SK-N-SH (cell line): ENCODE data around the gene CLEC20A. TPM values are rescaled to one million over a fixed set of nuclear protein-coding genes. Genes with fewer than 3 reads are reported as not detected.

Source experiments
- CTCF ChIA-PET: fragments of 300-600, 350-600 bp; formaldehyde crosslinking; extraction: SDS; loops from one replicate; lab custom pipeline; 2021; lab: Yijun Ruan, JAX
- POLR2A ChIA-PET: fragments of 350-600 bp; sonication (Branson Sonifier 250); formaldehyde crosslinking; extraction: SDS; loops from one replicate; lab custom pipeline; 2020; ENCODE audit warnings: antibody characterized with exemption, inconsistent platforms; lab: Yijun Ruan, JAX
- DNase-seq: peaks from one replicate; pipeline ENCODE4 v3.0.0; 2012
- H2AFZ ChIP-seq: fragments of 200-600 bp; sonication (generic); 2 replicates; pipeline ENCODE4 v1.8.1; 2016; ENCODE audit warnings: antibody characterized with exemption, mild to moderate bottlenecking, low read depth
- H3F3A ChIP-seq: fragments of 200-600 bp; sonication (generic); replicated peaks from 2 replicates; pipeline ENCODE3; 2016; ENCODE audit warnings: antibody characterized with exemption, mild to moderate bottlenecking; ENCODE audit not compliant: insufficient read depth
- H3K27ac ChIP-seq, 2 experiments: fragments of 200-500 bp in 1 of 2; fragments of 200-600 bp in 1 of 2; sonication (Bioruptor generic) in 1 of 2; sonication (generic), shearing (Covaris generic) in 1 of 2; 2 replicates each; pipeline versions ENCODE4 v1.5.1 to v1.6.1; 2014 to 2016; ENCODE audit warnings: low read depth in 2 of 2, inconsistent platforms in 1 of 2, low read length in 1 of 2, mild to moderate bottlenecking in 1 of 2, mixed read lengths in 1 of 2
- H3K27me3 ChIP-seq: fragments of 200-600 bp; sonication (generic), shearing (Covaris generic); 2 replicates; pipeline ENCODE4 v1.6.1; 2016; ENCODE audit warnings: mixed run types; ENCODE audit not compliant: insufficient read depth
- H3K36me3 ChIP-seq, 2 experiments: fragments of 200-500 bp in 1 of 2; fragments of 200-600 bp in 1 of 2; sonication (Bioruptor generic) in 1 of 2; sonication (generic) in 1 of 2; replicated peaks in 1 of 2; 2 replicates each; pipeline versions ENCODE3 to v1.5.1; 2014 to 2016; ENCODE audit warnings: low read length in 1 of 2, mild to moderate bottlenecking in 1 of 2; ENCODE audit not compliant: insufficient read depth in 2 of 2, control insufficient read depth in 1 of 2
- H3K4me1 ChIP-seq, 2 experiments: fragments of 200-500 bp in 1 of 2; fragments of 200-600 bp in 1 of 2; sonication (Bioruptor generic) in 1 of 2; sonication (generic), shearing (Covaris generic) in 1 of 2; 2 replicates each; pipeline versions ENCODE4 v1.5.1 to v1.6.1; 2014 to 2016; ENCODE audit warnings: low read depth in 1 of 2, low read length in 1 of 2, mixed run types in 1 of 2; ENCODE audit not compliant: insufficient read depth in 2 of 2, control insufficient read depth in 1 of 2
- H3K4me2 ChIP-seq: fragments of 200-600 bp; sonication (generic), shearing (Covaris generic); 2 replicates; pipeline ENCODE4 v1.6.1; 2017; ENCODE audit warnings: mixed run types
- H3K4me3 ChIP-seq, 2 experiments: fragments of 200-500 bp in 1 of 2; fragments of 200-600 bp in 1 of 2; sonication (Bioruptor generic) in 1 of 2; sonication (generic), shearing (Covaris generic) in 1 of 2; 2 replicates each; pipeline versions ENCODE4 v1.5.1 to v1.8.1; 2014 to 2016; ENCODE audit warnings: low read depth in 2 of 2, inconsistent platforms in 1 of 2, low read length in 1 of 2, mild to moderate bottlenecking in 1 of 2, mixed read lengths in 1 of 2, moderate library complexity in 1 of 2
- H3K79me2 ChIP-seq: fragments of 200-600 bp; sonication (generic); 2 replicates; pipeline ENCODE4 v1.8.1; 2017; ENCODE audit warnings: mild to moderate bottlenecking; ENCODE audit not compliant: insufficient read depth
- H3K9ac ChIP-seq: fragments of 200-600 bp; sonication (generic); 2 replicates; pipeline ENCODE4 v1.6.1; 2017; ENCODE audit warnings: mixed run types
- H3K9me2 ChIP-seq: fragments of 200-600 bp; sonication (generic); 2 replicates; pipeline ENCODE4 v1.6.1; 2017; ENCODE audit warnings: mixed run types
- H3K9me3 ChIP-seq: fragments of 200-600 bp; sonication (generic); 2 replicates; pipeline ENCODE4 v1.6.1; 2017; ENCODE audit warnings: mixed run types, mild to moderate bottlenecking, moderate library complexity
- H4K20me1 ChIP-seq: fragments of 200-600 bp; sonication (generic); 2 replicates; pipeline ENCODE4 v1.6.1; 2017; ENCODE audit warnings: mild to moderate bottlenecking, mixed run types; ENCODE audit not compliant: insufficient read depth
- CHD2 ChIP-seq: fragments of 150-350 bp; IDR thresholded peaks from 2 replicates; pipeline ENCODE4 v1.6.1; 2018; ENCODE audit warnings: low read length; ENCODE audit not compliant: partially characterized antibody
- ELF1 ChIP-seq: IDR thresholded peaks from 2 replicates; pipeline ENCODE4 v1.4.0; 2012
- EP300 ChIP-seq, 2 experiments: IDR thresholded peaks; 2 replicates each; pipeline versions ENCODE4 v1.4.0 to v1.6.1; 2012; ENCODE audit warnings: borderline replicate concordance in 1 of 2, low read depth in 1 of 2, low read length in 1 of 2
- EZH2phosphoT487 ChIP-seq: fragments of 200-600 bp; sonication (generic); IDR thresholded peaks from 2 replicates; pipeline ENCODE4 v1.6.1; 2017; ENCODE audit warnings: low read depth, mixed run types, mild to moderate bottlenecking, antibody characterized with exemption, moderate library complexity, borderline replicate concordance
- FOXJ3 ChIP-seq: sonication (generic); formaldehyde crosslinking; IDR thresholded peaks from 2 replicates; pipeline ENCODE4 v1.5.1; 2020; ENCODE audit warnings: mild to moderate bottlenecking, missing genetic modification reagents
- GATA2 ChIP-seq: sonication (generic); formaldehyde crosslinking; IDR thresholded peaks from 2 replicates; pipeline ENCODE4 v1.5.0; 2020; ENCODE audit warnings: mild to moderate bottlenecking, missing genetic modification reagents
- JUND ChIP-seq: IDR thresholded peaks from 2 replicates; pipeline ENCODE4 v1.4.0; 2012
- MEF2A ChIP-seq: IDR thresholded peaks from 2 replicates; pipeline ENCODE4 v1.4.0; 2012; ENCODE audit warnings: low read depth, borderline replicate concordance
- MXI1 ChIP-seq: IDR thresholded peaks from 2 replicates; pipeline ENCODE4 v1.6.1; 2012; ENCODE audit warnings: mild to moderate bottlenecking, low read depth, low read length, improper control_type of control experiment
- PBX3 ChIP-seq: IDR thresholded peaks from 2 replicates; pipeline ENCODE4; 2012
- POLR2AphosphoS5 ChIP-seq: IDR thresholded peaks from 2 replicates; pipeline ENCODE4 v1.6.1; 2012; ENCODE audit warnings: low read depth, low read length
- RCOR1 ChIP-seq: fragments of 150-350 bp; IDR thresholded peaks from 2 replicates; pipeline ENCODE4 v1.6.1; 2017; ENCODE audit warnings: antibody characterized with exemption, low read length
- REST ChIP-seq: IDR thresholded peaks from 2 replicates; pipeline ENCODE4 v1.6.1; 2012; ENCODE audit warnings: mild to moderate bottlenecking, low read depth, low read length, moderate library complexity
- RFX5 ChIP-seq: IDR thresholded peaks from 2 replicates; pipeline ENCODE4 v1.6.1; 2012; ENCODE audit warnings: mild to moderate bottlenecking, improper control_type of control experiment, low read length
- SIN3A ChIP-seq: IDR thresholded peaks from 2 replicates; pipeline ENCODE4 v1.6.1; 2012; ENCODE audit warnings: low read depth, mild to moderate bottlenecking, low read length, moderate library complexity, borderline replicate concordance
- SMC3 ChIP-seq: IDR thresholded peaks from 2 replicates; pipeline ENCODE4 v1.6.1; 2012; ENCODE audit warnings: low read depth, low read length, improper control_type of control experiment
- TCF12 ChIP-seq: IDR thresholded peaks from 2 replicates; pipeline ENCODE4 v1.4.0; 2012
- USF2 ChIP-seq: fragments of 150-350 bp; IDR thresholded peaks from 2 replicates; pipeline ENCODE4 v1.6.1; 2017; ENCODE audit warnings: antibody characterized with exemption, low read length, low read depth, borderline replicate concordance
- ZBTB33 ChIP-seq: IDR thresholded peaks from 2 replicates; pipeline ENCODE4 v1.4.0; 2012; ENCODE audit warnings: low read depth, borderline replicate concordance
- WGBS: methylation state at CpG from one replicate; pipeline ENCODE4 v1.1.6; 2017; ENCODE audit warnings: low lambda C conversion rate; 5-methylcytosine and 5-hydroxymethylcytosine counted together
- polyA plus RNA-seq, 3 experiments: library from polyadenylated mRNA; depleted of rRNA; stranded (reverse); fragments of >200 nt; gene quantifications; 2 replicates each; pipeline ENCODE4 v1.2.3, GENCODE V29; 2012

Gene CLEC20A
- polyA plus RNA-seq, 1 of the 3 experiments (the other 2 are of a cell fraction): not detected

- TF ChIP-seq EZH2phosphoT487 (no peak), JUND (no peak), SIN3A (no peak), USF2 (no peak), TCF12 (no peak), RFX5 (no peak), ZBTB33 (no peak), POLR2AphosphoS5 (no peak), EP300 (IDR thresholded peaks at IDR 0.05; ENCODE audit: borderline replicate concordance in 1 of 2, low read depth in 1 of 2, low read length in 1 of 2) (no peak), GATA2 (CRISPR knock-in tag) (no peak), ELF1 (no peak), SMC3 (no peak), RCOR1 (no peak), FOXJ3 (CRISPR knock-in tag) (no peak), PBX3 (no peak), MXI1 (no peak), CHD2 (no peak), MEF2A (no peak), REST (no peak)
- H3K4me3 ChIP-seq: no peak overlapping the region
- no peak overlapping the region; the same call in 1 of the 2 replicates for H2AFZ ChIP-seq
- H3K36me3 ChIP-seq: no peaks in the 10 kb centered on the region
- no peak for DNase-seq
- peak overlapping the region; percentile 62 for H3K4me2 ChIP-seq
- no peaks in the 10 kb centered on the region for H3K79me2 ChIP-seq
- ChIA-PET POLR2A (no interaction called here), CTCF (interaction anchor here (1.0 to 8.9 kb wide), 6 partner anchors 10 to 467 kb away, joined by 4 to 128 read pairs (median 6); no protein-coding TSS in a partner anchor)
- peak overlapping the region in 1 of 2 experiments; percentile 50; a peak in 1 of 4 replicates for H3K27ac ChIP-seq
- no peaks in the 10 kb centered on the region for H4K20me1 ChIP-seq
- peaks cover 13 to 44% of the 10 kb centered on the region in 2 experiments; a peak in 3 of 4 replicates for H3K4me1 ChIP-seq
- H3K9me2 ChIP-seq: no peaks in the 10 kb centered on the region
- H3K9me3 ChIP-seq: no peaks in the 10 kb centered on the region
- H3K27me3 ChIP-seq: no peaks in the 10 kb centered on the region
- 82% methylated on average over 20 of the region's 20 CpGs for WGBS
- H3F3A ChIP-seq: peaks cover 21% of the 10 kb centered on the region
- H3K9ac ChIP-seq: no peak overlapping the region
Measured at GRCh38 chr1:178537382-178538090, 40.8 kb upstream of the CLEC20A start.
